ENCODE measurements around the gene VSX2. TPM values are rescaled to one million over a fixed set of nuclear protein-coding genes. Genes with fewer than 3 reads are reported as not detected.

The VSX2 gene
- total and polyA plus RNA-seq, 2 experiments from 2014 or later: not detected

DNA sequence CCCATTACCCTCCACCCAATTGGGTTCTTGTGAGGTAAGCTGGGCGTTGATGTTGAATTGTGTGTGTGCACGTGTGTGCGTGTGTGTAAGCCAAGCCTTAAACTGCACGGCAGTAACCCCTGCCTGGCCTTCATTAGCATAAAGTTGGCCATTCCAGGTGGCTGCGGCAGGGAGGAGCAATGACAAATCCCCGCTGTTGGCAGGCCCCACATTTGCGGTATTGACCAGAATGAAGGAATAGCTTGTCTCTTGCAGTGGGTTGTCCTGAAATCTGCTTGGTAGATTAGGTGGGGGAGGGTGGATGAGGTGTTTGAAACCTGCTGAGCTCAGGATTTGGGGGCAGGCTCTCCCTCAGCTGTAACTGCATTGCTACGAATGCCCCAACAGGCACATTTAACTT, 7.3 kb downstream of the VSX2 start:
- H3K4me2 ChIP-seq: no peak overlapping the region
- DNase-seq (ENCODE audit: low spot score): no peak
- WGBS (ENCODE audit: low lambda C conversion rate, missing lambda C conversion rate): 60% methylated on average over 8 of the region's 8 CpGs
- no peaks in the 10 kb centered on the region for H3K36me3 ChIP-seq (replicated peaks; ENCODE audit: insufficient read depth, low read depth)
- H3K27ac ChIP-seq: no peak overlapping the region
- H3K27me3 ChIP-seq: peaks cover 64% of the 10 kb centered on the region
- no peaks in the 10 kb centered on the region for H3K9me2 ChIP-seq (replicated peaks; ENCODE audit: insufficient read depth)
- H3K4me1 ChIP-seq (ENCODE audit: insufficient read depth): peaks cover under 1% of the 10 kb centered on the region
- TF ChIP-seq EZH2 (IDR thresholded peaks at IDR 0.05; ENCODE audit: borderline replicate concordance) (no peak), EZH2phosphoT487 (IDR thresholded peaks at IDR 0.05; ENCODE audit: low read depth, severe bottlenecking, unreplicated experiment) (no peak)
- TF ChIP-seq, protein P1, sequence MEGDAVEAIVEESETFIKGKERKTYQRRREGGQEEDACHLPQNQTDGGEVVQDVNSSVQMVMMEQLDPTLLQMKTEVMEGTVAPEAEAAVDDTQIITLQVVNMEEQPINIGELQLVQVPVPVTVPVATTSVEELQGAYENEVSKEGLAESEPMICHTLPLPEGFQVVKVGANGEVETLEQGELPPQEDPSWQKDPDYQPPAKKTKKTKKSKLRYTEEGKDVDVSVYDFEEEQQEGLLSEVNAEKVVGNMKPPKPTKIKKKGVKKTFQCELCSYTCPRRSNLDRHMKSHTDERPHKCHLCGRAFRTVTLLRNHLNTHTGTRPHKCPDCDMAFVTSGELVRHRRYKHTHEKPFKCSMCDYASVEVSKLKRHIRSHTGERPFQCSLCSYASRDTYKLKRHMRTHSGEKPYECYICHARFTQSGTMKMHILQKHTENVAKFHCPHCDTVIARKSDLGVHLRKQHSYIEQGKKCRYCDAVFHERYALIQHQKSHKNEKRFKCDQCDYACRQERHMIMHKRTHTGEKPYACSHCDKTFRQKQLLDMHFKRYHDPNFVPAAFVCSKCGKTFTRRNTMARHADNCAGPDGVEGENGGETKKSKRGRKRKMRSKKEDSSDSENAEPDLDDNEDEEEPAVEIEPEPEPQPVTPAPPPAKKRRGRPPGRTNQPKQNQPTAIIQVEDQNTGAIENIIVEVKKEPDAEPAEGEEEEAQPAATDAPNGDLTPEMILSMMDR (IDR thresholded peaks at IDR 0.05; ENCODE audit: poor library complexity): no peak
- H3K9me3 ChIP-seq (ENCODE audit: low read depth): no peaks in the 10 kb centered on the region
- H3K4me3 ChIP-seq: no peak overlapping the region
- H2AFZ ChIP-seq: no peak overlapping the region
- H3K79me2 ChIP-seq: no peaks in the 10 kb centered on the region
- H4K20me1 ChIP-seq (ENCODE audit: insufficient read depth, poor library complexity, severe bottlenecking): no peaks in the 10 kb centered on the region

DNA sequence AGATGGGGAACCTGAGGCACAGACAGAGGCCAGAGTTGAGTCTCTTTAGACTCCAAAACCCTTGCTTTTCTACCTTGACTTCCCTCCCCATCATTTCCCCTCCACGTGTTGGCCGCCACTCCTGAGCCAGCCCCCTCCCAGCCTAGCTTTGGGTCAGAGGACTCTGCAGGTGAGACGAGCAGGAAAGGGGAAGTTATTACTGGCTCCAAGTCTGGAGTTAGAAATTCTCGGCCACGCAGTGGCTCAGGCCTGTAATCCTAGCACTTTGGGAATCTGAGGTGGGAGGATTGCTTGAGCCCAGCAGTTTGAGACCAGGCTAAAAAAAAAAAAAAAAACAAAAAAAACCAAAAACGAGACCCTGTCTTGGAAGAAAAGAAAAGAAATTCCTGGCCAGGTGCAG, 8.8 kb downstream of the VSX2 start:
- H3K9me2 ChIP-seq (replicated peaks; ENCODE audit: insufficient read depth): no peaks in the 10 kb centered on the region
- no peak overlapping the region for H3K4me3 ChIP-seq
- no peaks in the 10 kb centered on the region for H3K9me3 ChIP-seq (ENCODE audit: low read depth)
- no peak overlapping the region for H3K27ac ChIP-seq
- no peak for DNase-seq (ENCODE audit: low spot score)
- H3K27me3 ChIP-seq: peaks cover 50% of the 10 kb centered on the region
- no peak overlapping the region for H2AFZ ChIP-seq
- WGBS (ENCODE audit: low lambda C conversion rate, missing lambda C conversion rate): 64% methylated on average over 6 of the region's 6 CpGs
- no peaks in the 10 kb centered on the region for H3K79me2 ChIP-seq
- H3K4me1 ChIP-seq (ENCODE audit: insufficient read depth): no peaks in the 10 kb centered on the region
- TF ChIP-seq, protein P1 (IDR thresholded peaks at IDR 0.05; ENCODE audit: poor library complexity): no peak
- TF ChIP-seq EZH2 (IDR thresholded peaks at IDR 0.05; ENCODE audit: borderline replicate concordance) (no peak), EZH2phosphoT487 (IDR thresholded peaks at IDR 0.05; ENCODE audit: low read depth, severe bottlenecking, unreplicated experiment) (no peak)
- H3K36me3 ChIP-seq (replicated peaks; ENCODE audit: insufficient read depth, low read depth): no peaks in the 10 kb centered on the region
- no peaks in the 10 kb centered on the region for H4K20me1 ChIP-seq (ENCODE audit: insufficient read depth, poor library complexity, severe bottlenecking)
- H3K4me2 ChIP-seq: no peak overlapping the region

DNA sequence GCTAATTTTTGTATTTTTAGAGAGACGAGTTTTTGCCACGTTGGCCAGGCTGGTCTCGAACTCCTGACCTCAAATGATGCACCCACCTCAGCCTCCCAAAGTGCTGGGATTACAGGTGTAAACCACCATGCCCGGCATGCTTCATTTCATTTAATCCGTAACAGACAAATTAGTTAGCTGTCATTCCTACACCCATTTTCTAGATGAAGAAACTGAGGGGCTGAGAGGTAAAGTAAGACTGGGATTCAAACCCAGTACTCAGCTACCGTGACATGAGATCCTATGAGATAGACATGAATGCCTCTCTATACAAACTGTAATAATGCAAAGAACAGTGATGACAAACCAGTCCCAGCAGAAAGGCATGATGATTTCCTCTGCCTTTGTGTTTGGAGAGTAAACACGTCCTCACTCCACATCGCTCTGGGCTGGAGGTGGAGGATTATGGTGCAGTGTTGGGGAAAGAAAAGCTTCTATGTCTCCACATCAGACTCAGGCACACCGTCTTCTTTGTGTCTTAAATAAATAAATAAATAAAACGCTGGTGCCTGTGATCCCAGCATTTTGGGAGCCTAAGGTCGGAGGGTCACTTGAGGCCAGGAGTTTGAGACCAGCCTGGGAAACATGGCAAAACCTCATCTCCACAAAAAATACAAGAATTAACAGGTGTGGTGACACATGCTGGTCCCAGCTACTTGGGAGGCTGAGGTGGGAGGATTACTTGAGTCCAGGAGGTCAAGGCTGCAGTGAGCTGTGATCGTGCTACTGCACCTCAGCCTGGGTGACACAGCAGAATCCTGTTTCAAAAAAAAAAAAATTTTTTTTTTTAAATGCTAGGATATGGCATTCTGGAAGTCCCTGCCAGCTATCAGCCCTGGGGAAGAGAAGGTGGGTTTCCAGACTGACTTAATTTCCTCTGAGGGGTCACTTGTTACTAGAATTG, 10.5 kb downstream of the VSX2 start:
- Histone ChIP-seq H3K36me3 (replicated peaks; ENCODE audit: insufficient read depth, low read depth) (no peaks in the 10 kb centered on the region), H3K27ac (no peak overlapping the region), H3K9me3 (ENCODE audit: low read depth) (no peaks in the 10 kb centered on the region), H2AFZ (no peak overlapping the region), H3K4me2 (no peak overlapping the region), H3K4me1 (ENCODE audit: insufficient read depth) (no peaks in the 10 kb centered on the region), H3K79me2 (no peaks in the 10 kb centered on the region), H4K20me1 (ENCODE audit: insufficient read depth, poor library complexity, severe bottlenecking) (no peaks in the 10 kb centered on the region), H3K27me3 (peaks cover 39% of the 10 kb centered on the region), H3K4me3 (no peak overlapping the region), H3K9me2 (replicated peaks; ENCODE audit: insufficient read depth) (no peaks in the 10 kb centered on the region)
- TF ChIP-seq EZH2 (IDR thresholded peaks at IDR 0.05; ENCODE audit: borderline replicate concordance) (no peak), EZH2phosphoT487 (IDR thresholded peaks at IDR 0.05; ENCODE audit: low read depth, severe bottlenecking, unreplicated experiment) (no peak)
- TF ChIP-seq, protein P1 (IDR thresholded peaks at IDR 0.05; ENCODE audit: poor library complexity): no peak
- DNase-seq (ENCODE audit: low spot score): no peak
- WGBS (ENCODE audit: low lambda C conversion rate, missing lambda C conversion rate): 68% methylated on average over 12 of the region's 12 CpGs
